ENCODE measurements around the gene YIPF2.
"Not testable (repeated sequence)": the region's sequence is repeated elsewhere in the genome, so short reads cannot be mapped to it uniquely, and the experiment has no call there.

YIPF2 gene

DNA sequence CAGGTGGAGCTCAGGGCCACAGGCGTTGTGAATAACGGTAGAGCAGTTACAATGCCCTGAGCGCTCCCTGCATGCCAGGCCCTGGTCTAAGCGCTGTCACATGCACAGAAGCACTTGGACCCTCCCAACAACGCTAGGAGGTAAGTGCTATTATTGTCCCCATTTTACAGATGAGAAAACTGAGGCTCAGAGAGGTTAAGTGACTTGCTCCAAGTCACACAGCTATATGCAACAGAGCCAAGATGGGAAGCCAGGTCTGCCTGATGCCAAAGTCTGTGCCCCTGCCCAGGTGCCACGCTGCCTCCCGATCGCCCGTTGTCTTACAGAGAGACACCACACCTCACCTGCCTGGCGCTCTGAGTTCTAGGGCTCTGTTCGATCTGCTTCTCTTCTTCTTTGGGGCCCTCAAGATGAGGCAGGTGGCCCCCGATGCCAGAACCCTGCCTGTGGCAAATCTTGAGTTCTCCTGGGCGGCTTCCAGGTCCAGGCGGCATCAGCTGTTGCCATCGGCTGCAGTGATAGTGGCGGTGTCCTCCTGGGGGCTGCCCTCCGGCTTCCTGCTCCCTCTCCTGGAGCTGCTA, 20.0 kb downstream of the YIPF2 start:
- no peak for DNase-seq

DNA sequence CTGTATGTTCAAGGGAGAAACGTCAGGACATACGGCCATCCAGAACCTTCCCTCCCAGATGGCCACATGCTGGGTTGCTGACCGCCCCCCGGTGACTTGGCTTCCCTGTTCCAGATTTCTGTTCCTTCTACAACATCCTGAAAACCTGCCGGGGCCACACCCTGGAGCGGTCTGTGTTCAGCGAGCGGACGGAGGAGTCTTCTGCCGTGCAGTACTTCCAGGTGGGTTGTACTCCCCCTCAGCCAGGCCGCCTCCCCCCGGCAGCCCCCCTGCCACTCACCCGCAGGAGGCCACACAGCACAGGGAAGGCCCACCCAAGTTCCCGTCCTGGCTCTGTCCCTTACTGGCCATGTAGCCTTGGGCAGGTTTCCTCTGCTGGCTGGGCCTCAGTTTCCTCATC, 20.5 kb downstream of the YIPF2 start:
- DNase-seq, result no peak

DNA sequence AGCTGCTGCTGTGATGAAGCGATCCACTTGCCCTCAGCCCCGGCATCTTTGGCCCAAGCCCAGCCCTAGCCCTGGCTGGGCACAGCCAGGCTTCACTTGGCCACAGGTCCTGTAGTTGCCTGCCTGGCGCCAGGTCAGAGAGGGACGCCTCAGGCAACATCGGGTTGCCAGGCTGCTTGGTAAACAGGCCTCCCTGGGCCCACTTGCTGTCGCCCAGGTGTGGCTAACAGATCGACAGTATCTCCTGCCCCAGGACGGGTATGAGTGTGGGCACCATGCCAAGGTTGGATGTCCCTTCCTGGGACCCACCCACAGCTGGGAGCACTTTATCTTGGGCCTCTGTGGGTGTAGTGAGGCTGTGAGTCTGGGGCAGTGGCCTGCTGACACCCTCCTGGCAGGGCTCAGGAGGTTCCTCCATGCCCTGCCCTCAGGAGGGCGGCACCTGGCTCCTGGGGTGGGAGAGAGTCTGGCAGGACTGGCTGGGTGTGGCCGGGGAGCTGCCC, 29.2 kb downstream of the YIPF2 start:
- no peak for DNase-seq

DNA sequence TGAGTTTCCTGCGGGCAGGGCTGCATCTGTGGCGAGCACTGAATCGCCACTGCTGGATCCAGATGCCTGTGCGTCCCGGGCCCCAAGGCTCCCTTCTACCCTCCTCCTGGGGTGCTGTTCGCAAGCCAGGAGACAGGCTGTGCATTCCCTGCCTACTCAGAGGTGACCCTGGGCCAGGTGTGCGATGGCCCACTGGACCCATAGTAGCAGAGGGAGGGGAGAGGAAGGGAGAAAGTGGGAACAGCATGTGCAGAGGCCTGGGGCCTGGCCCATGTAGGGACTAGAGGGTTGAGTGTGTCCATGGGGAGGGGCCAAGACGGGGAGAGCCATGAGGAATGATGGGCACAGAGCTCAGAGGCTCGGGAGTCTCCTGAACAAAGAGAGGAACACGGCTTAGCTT, 29.8 kb downstream of the YIPF2 start:
- no peak for DNase-seq

DNA sequence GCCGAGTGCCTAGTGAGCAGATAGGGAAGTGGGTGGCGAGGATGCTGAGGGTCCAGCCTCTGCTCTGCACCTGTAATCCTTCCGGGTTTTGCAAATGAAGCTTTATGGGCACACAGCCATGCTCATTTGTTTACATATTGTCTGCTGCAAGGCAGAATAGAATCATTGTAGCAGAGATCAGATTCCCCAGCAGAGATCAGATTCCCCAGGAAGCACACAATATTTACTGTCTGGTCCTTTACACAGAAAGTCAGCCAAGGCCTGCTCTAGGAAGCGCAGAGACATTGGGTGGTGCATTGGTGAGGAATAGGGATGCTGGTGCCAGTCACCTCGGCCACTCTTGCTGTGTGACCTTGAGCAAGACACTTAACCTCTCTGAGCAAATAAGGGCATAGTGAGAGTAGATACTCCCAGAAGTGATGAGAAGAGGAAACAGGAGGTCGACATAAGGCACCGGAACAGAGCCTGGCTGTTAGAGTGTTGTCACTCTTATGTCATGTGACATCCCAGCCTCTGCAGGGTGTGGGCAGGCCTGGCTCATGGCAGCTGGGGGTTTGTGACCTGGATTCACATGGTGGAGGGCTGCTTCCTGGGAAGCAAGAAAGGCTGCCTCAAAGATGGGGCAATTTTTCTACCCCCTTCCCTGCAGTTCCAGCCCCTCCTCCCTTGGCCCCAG, 31.4 kb downstream of the YIPF2 start:
- no peak for DNase-seq

DNA sequence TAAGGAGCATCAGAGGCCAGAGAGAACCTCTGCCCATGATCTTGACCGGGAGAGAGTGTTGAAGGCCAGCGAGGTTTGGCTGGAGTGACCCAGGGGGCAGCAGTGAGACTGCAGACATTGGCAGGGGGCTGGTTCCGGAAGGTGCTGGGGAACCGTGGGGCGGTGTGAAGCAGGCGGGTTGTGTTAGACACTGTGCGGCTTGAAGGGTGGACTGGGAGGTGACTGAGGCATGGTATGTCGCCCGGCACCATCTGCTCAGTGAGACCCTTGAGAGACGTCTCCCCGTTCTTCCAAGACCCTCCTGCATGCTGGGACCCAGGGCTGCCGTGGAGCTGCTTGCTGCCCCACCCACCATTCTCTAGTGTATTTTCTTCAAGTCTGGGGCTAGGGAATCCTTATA, 32.5 kb downstream of the YIPF2 start:
- DNase-seq, result no peak

DNA sequence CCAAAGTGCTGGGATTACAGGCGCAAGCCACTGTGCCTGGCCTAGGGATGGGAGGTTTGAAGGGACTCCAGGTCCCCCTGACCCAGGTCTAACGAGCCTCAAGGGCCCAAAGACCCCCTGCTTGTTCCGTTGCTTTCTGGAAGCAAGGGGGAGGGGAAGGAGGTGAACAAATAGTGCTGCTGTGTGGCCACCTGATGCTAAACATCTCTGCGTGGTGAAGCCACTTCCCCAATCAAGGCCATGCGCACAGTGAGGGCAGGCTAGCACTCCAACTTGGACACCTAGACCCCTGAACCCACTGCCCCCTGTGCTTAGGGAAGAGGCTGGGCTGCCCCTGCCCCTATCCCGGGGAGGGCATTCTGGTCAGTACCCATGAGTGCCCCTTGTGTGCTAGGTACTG, 33.1 kb downstream of the YIPF2 start:
- DNase-seq, result no peak

DNA sequence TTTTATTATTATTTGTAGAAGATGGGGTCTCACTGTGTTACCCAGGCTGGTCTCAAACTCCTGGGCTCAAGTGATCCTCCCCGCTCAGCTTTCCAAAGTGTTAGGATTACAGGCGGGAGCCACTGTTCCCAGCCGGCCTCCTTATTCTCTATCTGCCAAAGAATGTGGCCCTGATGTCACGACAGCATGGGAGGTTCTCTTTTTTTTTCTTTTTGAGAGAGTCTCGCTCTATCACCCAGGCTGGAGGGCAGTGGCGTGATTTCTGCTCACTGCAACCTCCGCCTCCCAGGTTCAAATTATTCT, 33.6 kb downstream of the YIPF2 start:
- DNase-seq, result no peak

DNA sequence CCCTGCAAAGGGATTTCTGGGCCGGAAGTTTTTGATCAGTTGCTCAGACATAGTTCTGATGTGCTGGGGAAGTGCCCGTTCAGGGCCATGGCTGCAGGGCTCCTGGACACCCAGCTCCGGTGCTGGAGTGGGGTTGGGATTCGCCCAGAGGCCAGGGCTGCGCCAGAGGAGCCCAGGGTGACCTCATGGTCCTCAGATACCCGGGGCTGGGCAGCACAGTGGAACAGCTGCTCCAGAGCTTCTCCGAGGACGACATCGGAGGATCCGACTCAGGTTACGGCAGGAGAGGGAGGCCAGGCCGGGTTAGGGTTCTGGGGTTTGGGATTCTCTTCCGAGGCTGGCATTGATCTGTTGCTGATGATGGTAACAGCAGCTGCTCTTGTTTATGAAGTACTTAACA, 36.2 kb downstream of the YIPF2 start:
- DNase-seq, result no peak

DNA sequence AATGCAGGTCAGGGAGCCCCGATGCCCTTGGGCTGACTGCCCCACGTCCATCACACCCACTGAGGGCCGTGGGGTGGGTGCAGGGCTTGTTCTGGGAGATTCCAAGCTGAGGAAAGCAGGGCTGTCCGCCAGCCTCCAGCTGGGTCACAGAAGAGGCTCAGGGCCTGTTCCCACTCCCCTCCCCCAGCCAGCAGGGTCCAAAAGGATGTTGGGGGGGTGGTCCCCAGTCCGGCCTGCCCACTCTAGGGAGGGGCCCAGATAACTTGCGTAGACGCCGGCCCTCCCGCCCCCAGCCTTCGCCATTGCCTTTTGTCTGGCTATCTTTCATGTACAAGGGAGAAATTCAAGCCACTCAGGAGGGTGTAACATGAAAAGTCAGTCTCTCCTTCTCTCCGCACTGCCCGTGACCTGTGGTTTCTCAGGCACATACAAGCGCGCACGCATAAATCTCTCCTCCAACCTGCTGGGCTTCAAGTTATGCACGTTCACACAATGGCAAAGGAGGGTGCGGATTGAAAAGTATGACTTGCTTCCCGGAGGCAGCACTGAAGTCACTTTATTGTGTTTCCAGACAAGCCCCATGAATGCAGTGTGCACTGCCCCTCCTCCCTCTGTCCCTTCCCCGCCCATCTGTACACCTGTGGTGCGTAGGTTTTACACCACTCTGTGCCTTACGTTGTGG, 36.9 kb downstream of the YIPF2 start:
- DNase-seq, result no peak

DNA sequence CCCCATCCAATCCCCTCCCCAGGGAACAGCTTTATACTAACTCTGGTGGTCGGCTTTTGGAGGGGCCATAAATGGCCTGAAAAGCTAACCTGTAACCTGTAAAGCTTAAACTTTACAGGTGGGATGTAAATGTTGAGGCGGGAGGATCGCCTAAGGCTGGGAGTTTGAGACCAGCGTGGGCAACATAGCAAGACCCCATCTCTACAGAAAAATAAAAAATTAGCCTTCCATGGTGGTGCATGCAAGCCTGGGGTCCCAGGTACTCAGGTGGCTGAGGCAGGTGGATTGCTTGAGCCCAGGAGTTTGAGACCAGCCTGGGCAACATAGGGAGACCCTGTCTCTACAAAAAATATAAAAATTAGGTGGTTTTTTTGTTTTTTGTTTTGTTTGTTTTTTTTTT, 38.6 kb downstream of the YIPF2 start:
- DNase-seq, result no peak

DNA sequence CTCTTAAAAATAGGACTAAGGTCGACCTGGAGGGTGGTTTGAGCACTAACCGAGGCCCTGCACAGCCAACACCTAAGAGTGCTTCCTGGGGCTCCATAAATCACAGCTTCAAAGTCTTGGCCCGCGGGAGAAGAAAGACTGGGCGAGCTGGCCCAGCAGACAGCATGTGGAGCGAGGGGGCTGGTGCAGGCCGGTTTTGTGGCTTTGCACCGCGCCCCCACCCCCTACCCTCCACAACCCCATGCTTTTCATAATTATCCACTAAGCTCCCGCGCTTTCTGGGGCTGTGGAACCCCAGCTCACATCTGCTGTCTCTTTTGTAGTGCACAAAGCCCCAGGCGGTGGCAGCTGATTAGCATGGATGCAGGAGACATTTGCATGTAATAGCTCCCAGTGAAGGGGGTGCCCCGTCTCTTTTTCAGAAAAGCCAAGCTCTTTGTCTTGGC, 40.0 kb downstream of the YIPF2 start:
- no peak for DNase-seq

DNA sequence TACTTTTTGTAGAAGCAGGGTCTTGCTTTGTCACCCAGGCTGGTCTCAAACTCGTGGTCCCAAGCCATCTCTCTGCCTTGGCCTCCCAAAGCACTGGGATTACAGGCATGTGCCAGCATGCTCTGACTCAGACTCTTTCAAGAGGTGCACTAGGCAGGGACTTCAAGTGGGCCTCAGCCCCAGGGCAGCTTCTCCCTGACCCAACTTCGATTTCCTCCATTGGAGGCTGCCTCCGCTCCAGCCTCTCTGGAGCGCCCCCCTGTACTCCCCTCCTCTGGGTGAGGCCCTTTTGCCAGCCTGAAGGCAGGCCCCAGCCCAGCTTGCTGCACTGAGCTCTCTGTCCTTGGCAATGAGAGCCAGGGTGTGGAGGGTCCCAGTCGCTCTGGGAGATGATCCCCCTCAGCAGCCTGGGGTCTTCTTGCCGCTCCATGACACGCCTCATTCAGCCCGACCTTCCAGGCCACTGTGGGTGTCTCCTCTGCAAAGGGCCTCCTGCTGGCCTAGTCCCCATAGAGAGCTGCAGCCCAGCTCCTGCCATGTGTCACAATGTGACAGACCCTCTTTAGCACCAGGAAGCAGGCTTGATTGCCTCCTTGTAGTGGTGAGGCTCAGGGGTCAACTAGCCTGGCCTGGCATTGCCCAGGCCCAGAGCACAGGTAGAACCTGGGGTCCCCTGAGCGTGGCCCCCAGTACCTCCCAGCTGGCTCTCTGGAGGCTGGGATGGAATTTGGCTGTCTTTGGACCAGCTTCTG, 40.6 kb downstream of the YIPF2 start:
- no peak for DNase-seq

DNA sequence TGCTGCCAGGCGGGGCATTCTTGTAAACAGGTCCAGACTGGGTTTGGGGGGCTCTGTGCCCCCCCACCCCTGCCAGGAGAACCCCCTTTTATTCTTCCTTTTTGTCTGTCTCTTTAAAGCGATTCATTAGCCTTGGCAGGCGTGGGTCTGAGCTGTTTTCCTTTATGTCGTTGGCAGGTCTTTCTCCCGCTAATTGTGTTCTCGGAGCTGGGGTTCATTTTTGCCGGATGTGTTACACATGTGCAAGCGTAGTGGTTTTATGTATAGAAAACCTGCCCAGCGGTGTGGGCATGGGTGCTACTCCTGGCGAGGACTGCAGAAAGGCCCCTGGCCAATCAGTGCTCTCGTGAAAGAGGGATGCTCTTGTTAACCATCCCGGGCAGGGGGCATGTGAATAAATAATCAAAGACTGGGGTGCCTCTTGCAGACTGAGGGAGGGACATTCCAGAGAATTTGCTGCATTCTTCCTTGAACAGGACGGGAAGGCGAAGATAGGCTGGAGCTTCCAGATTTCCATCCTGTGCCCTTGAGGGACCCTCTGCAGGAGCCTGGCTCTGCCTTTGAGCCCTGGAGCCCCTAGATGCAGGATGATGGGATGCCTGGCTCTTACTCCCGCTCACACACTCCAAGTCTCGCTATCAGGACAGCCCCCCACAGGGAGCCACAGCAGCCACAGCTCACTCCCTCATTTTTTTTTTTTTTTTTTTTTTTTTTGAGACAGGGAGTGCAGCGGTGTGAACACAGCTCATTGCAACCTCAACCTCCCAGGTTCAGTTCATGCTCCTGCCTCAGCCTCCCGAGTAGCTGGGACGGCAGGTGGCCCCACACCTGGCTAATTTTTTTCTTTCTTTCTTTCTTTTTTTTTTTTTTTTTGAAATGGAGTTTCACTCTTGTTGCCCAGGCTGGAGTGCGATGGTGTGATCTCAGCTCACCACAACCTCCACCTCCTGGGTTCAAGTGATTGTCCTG, 43.0 kb downstream of the YIPF2 start:
- DNase-seq, result no peak

DNA sequence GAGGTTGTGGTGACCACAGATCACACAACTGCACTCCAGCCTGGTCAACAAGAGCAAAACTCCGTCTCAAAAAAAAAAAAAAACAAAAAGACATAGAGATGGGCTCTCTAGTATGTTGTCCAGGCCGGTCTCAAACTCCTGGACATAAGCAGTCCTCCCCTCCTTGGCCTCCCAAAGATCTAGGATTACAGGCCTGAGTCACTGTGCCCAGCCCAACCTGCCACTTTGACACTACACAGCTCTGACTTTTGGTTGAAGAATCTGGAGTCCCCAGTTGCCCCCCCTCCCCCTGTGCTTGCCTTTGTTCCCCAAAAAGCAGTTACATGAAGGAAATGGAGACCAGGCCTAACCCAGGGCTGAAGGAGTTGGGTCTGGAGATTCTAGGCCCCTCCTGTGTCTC, 44.2 kb downstream of the YIPF2 start:
- no peak for DNase-seq

DNA sequence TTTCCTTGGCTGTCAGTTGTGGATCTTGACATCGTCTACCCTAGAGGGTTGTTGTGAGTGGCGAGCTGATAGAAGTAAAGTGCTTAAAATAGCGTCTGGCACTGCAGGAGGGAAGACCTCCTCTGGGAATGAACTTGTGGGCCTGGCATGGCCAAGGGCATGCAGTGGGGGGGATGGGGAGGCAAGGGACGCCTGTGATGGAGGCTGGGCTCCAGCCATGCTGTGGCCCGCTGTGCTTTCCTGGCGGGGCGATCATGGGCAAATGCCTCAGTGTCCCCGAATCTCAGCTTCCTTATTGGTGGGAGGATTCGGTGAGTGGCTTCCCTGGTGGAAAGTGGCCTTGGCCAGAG, 46.4 kb downstream of the YIPF2 start:
- DNase-seq, result no peak

DNA sequence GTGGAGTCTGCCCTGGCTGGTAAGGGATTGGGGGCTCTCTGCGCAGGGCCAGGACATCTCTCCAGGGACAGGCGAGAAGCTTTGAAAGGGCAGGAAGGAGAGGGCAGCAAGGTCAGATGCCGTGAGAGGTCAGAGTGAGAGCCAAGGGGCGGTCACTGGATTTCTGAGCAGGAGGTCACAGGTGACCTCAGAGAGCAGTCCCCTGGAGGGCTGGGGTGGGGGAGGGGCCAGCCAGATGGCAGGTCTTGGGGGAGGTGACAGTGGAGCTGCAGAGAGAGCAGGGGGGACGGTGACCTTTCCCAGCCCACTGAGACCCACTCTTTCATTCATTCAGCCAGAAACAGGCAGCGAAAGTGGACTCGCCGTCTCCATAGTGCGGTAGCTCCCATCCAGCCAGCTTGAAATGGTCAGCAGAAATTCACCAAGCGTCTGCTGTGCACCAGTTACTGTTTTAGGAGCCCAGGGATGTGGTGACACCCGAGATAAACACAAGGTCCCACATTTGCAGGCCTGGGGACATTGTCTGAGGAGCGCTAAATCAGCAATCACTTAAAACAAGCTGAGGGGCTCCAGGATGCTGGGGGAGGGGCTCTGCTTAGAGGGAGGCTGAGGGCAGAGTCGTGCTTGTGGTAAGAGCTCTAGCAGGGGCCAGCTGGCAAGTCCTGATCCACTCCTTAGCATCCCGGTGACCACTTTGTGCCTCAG, 46.9 kb downstream of the YIPF2 start:
- DNase-seq, result no peak

DNA sequence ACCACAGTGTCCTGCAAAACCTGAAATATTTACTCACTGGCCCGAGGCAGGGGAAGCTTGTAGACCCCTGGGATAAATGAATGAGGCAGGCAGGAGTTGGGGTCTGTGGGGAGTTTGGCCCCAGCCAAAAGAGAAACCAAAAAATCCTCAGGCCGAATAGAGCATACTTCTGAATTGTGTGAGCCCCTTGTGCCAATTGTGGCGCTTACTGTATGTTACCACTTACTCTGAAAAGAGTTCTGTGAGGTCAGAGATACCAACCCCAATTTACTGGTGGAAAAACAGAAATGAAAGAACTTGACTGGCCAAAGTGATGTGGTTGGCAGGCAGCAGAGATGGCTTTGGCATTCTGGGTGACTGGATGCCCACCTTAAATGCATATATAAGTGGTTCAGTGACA, 50.2 kb downstream of the YIPF2 start:
- DNase-seq, result no peak

DNA sequence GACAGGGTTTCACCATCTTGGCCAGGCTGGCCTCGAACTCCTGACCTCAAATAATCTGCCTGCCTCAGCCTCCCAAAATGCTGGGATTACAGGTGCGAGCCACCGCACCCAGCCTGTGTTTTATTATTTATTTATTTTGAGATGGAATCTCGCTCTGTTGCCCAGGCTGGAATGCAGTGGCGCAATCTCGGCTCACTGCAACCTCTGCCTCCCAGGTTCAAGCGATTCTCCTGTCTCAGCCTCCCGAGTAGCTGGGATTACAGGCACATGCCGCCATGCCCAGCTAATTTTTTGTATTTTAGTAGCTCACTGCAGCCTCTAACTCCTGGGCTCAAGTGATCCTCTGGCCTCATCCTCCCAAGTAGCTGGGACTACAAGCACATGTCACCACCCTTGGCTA, 50.8 kb downstream of the YIPF2 start:
- DNase-seq, result not testable (repeated sequence)

DNA sequence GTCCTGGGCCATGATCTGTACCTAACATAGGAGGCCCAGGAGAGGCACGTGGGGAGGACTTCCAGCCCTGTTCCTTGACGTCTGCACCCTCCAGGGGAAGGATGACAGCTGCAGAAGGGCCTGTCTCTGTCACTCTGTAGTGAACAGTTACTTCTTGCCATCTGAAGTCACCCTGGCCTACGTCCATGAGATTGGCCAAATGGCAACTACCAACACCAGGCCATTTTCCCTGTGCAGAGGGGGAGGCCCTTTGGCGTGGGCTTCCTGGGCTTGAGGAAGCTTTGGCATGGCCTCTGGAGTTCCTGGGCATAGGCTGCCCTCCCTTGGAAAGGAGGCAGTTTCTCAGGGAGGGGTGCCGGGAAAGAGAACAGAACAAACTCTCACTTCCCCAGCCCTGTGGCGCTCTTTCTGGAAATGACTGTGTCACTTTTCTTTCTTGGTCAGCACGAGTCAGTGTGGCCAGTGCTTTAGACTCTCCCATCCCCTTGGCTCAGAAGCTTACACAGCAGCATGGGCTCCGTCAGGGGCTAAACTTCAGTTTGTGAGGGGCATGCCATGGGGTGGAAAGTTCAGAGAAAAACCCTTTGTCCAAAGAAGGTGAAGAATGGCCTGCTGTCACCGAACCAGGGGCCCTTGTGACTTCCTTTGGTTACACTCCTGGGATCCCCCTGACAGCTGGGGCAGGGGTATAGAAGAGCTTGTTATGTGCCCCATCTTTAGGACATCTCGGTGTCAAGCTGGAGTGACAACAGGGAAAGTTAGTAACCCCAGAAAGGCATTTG, 51.8 kb downstream of the YIPF2 start:
- DNase-seq, result no peak

DNA sequence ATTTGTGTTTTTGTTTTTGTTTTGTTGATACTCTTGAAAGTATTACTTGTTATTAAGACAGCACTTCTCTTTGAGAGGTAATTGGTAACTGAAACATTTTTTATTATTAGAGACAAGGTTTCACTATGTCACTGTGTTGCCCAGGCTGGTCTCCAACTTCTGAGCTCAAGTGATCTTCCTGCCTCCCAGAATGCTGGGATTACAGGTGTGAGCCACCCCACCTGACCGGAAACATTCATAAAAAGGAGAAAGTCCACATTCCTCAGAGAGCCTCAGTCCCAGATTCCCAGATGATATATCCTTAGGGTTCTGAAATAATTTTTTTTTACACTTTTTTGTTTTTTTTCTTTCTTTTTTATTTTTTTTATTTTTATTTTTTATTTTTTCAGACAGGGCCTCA, 54.4 kb downstream of the YIPF2 start:
- DNase-seq, result no peak

Data from CD4-positive, alpha-beta T cell treated with Interleukin-4 for 4 hours (primary cell).